ENCODE results near the gene FAM53B. TPM values are rescaled to one million over a fixed set of nuclear protein-coding genes. Genes with fewer than 3 reads are reported as not detected.

The FAM53B gene
- total RNA-seq, 1 donor = 12.7 TPM

GRCh38 chr10:124713679-124714255 lies 30.4 kb downstream of the FAM53B start:
- Histone ChIP-seq H3K4me1 (ENCODE audit: insufficient read depth, low read length) (peaks cover 9% of the 10 kb centered on the region), H3K36me3 (ENCODE audit: insufficient read depth, low read length) (no peaks in the 10 kb centered on the region), H3K79me2 (ENCODE audit: insufficient read depth, low read length) (peaks cover 17% of the 10 kb centered on the region), H3K4me2 (ENCODE audit: insufficient read depth, low read length) (no peak overlapping the region), H3K9me3 (ENCODE audit: low read depth, low read length) (no peaks in the 10 kb centered on the region), H2AFZ (ENCODE audit: low read length) (no peak overlapping the region), H3K27me3 (ENCODE audit: insufficient read depth, low read length) (no peaks in the 10 kb centered on the region), H3K27ac (ENCODE audit: low read depth, low read length) (no peak overlapping the region), H3K4me3 (ENCODE audit: insufficient read depth, low read length) (no peak overlapping the region), H4K20me1 (ENCODE audit: insufficient read depth, low read length) (peaks cover 39% of the 10 kb centered on the region)
- no peak for DNase-seq (ENCODE audit: insufficient read length, low spot score, missing footprints)
- no peak for TF ChIP-seq CTCF (IDR thresholded peaks at IDR 0.05; ENCODE audit: extremely low read depth, low read depth, low read length)

- no peak for TF ChIP-seq CTCF (IDR thresholded peaks at IDR 0.05; ENCODE audit: extremely low read depth, low read depth, low read length)
Measured at GRCh38 chr10:124712704-124713407, 31.3 kb downstream of the FAM53B start.

GRCh38 chr10:124711145-124711544 lies 33.0 kb downstream of the FAM53B start:
- peaks cover 1% of the 10 kb centered on the region for H3K36me3 ChIP-seq (ENCODE audit: insufficient read depth, low read length)
- peaks cover 31% of the 10 kb centered on the region for H4K20me1 ChIP-seq (ENCODE audit: insufficient read depth, low read length)
- no peaks in the 10 kb centered on the region for H3K9me3 ChIP-seq (ENCODE audit: low read depth, low read length)
- H3K4me3 ChIP-seq (ENCODE audit: insufficient read depth, low read length) = no peak overlapping the region
- H3K27me3 ChIP-seq (ENCODE audit: insufficient read depth, low read length) = no peaks in the 10 kb centered on the region
- no peak overlapping the region for H2AFZ ChIP-seq (ENCODE audit: low read length)
- peaks cover 6% of the 10 kb centered on the region for H3K79me2 ChIP-seq (ENCODE audit: insufficient read depth, low read length)
- H3K27ac ChIP-seq (ENCODE audit: low read depth, low read length) = no peak overlapping the region
- no peak for TF ChIP-seq CTCF (IDR thresholded peaks at IDR 0.05; ENCODE audit: extremely low read depth, low read depth, low read length)
- H3K4me2 ChIP-seq (ENCODE audit: insufficient read depth, low read length) = no peak overlapping the region
- no peaks in the 10 kb centered on the region for H3K4me1 ChIP-seq (ENCODE audit: insufficient read depth, low read length)
- no peak for DNase-seq (ENCODE audit: insufficient read length, low spot score, missing footprints)

More at GRCh38 chr10:124712704-124713407, 31.3 kb downstream of the FAM53B start:
- H3K4me3 ChIP-seq (ENCODE audit: insufficient read depth, low read length) = no peak overlapping the region
- peaks cover 11% of the 10 kb centered on the region for H3K79me2 ChIP-seq (ENCODE audit: insufficient read depth, low read length)
- no peaks in the 10 kb centered on the region for H3K27me3 ChIP-seq (ENCODE audit: insufficient read depth, low read length)
- H3K9me3 ChIP-seq (ENCODE audit: low read depth, low read length) = no peaks in the 10 kb centered on the region
- peaks cover under 1% of the 10 kb centered on the region for H3K4me1 ChIP-seq (ENCODE audit: insufficient read depth, low read length)
- H3K36me3 ChIP-seq (ENCODE audit: insufficient read depth, low read length) = no peaks in the 10 kb centered on the region
- no peak overlapping the region for H3K27ac ChIP-seq (ENCODE audit: low read depth, low read length)
- H3K4me2 ChIP-seq (ENCODE audit: insufficient read depth, low read length) = no peak overlapping the region
- DNase-seq (ENCODE audit: insufficient read length, low spot score, missing footprints) = no peak
- no peak overlapping the region for H2AFZ ChIP-seq (ENCODE audit: low read length)
- peaks cover 31% of the 10 kb centered on the region for H4K20me1 ChIP-seq (ENCODE audit: insufficient read depth, low read length)

- Histone ChIP-seq H4K20me1 (ENCODE audit: insufficient read depth, low read length) (peaks cover 25% of the 10 kb centered on the region), H3K27ac (ENCODE audit: low read depth, low read length) (no peak overlapping the region), H3K36me3 (ENCODE audit: insufficient read depth, low read length) (peaks cover 6% of the 10 kb centered on the region)
Measured at GRCh38 chr10:124710266-124710881, 33.8 kb downstream of the FAM53B start.

More at GRCh38 chr10:124710266-124710881, 33.8 kb downstream of the FAM53B start:
- no peak for TF ChIP-seq CTCF (IDR thresholded peaks at IDR 0.05; ENCODE audit: extremely low read depth, low read depth, low read length)
- peak; percentile 37 for DNase-seq (ENCODE audit: insufficient read length, low spot score, missing footprints)
- no peak overlapping the region for H2AFZ ChIP-seq (ENCODE audit: low read length)
- no peak overlapping the region for H3K4me2 ChIP-seq (ENCODE audit: insufficient read depth, low read length)
- peaks cover 6% of the 10 kb centered on the region for H3K79me2 ChIP-seq (ENCODE audit: insufficient read depth, low read length)
- H3K4me1 ChIP-seq (ENCODE audit: insufficient read depth, low read length) = no peaks in the 10 kb centered on the region
- H3K27me3 ChIP-seq (ENCODE audit: insufficient read depth, low read length) = no peaks in the 10 kb centered on the region
- H3K9me3 ChIP-seq (ENCODE audit: low read depth, low read length) = no peaks in the 10 kb centered on the region
- H3K4me3 ChIP-seq (ENCODE audit: insufficient read depth, low read length) = no peak overlapping the region
